Fibroblast of the aortic adventitia (primary cell): ENCODE data around the gene DNAH17. TPM values are rescaled to one million over a fixed set of nuclear protein-coding genes. Genes with fewer than 3 reads are reported as not detected.
A peak's percentile ranks its signal among the peaks of the same experiment; 100 is the strongest.

ENCODE experiments used
- DNase-seq: peaks from one replicate; pipeline ENCODE4 v3.0.0-alpha.2; 2010; ENCODE audit warnings: low read depth
- H3K4me3 ChIP-seq: 2 replicates; pipeline ENCODE4 v1.5.1; 2011; ENCODE audit warnings: low read depth, mild to moderate bottlenecking, control low read depth, low read length, moderate library complexity
- CTCF ChIP-seq: IDR thresholded peaks from 2 replicates; pipeline ENCODE4 v1.5.1; 2011; ENCODE audit warnings: mild to moderate bottlenecking, low read length, control low read depth, inconsistent platforms; ENCODE audit not compliant: insufficient read depth
- total RNA-seq: library from RNA; depleted of rRNA; stranded (reverse); fragments of >200 nt; gene quantifications from 2 replicates; pipeline ENCODE4 v1.2.3, GENCODE V29; 2012; ENCODE audit warnings: low replicate concordance

The DNAH17 gene
- total RNA-seq, 1 donor: not detected

DNA sequence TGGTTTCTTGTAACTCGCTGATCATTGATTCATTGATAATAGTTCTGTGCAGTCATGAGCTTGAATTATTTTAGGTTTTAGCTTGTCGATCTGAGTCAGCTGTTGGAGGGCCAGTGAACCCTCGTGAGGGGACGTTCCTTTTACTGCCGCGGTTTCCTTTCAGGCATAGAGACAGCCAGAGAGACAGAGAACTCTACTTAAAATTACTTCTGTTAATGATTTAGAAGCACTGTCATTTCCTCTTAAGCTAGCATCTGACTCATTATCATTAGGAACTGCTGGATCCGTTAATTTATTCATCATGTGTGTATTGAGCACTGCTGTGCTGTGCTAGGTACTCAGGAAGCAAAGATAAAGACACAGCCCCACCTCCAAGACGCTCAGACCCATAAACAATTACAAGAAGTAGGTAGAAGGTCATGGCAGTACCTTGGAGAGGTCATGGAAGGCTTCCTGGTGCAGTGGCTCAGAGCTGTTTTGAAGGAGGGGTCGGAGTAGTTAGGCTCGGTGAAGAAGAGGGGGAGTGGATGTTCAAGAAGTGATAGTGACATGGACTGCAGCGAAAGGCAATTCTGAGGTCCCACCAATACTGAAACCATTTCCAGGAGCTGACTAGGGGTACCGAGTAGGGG lies 195.5 kb downstream of the DNAH17 start:
- TF ChIP-seq CTCF: no peak
- no peak overlapping the region for H3K4me3 ChIP-seq
- no peak for DNase-seq

GRCh38 chr17:78380370-78380769 lies 196.8 kb downstream of the DNAH17 start:
- no peak for DNase-seq
- no peak for TF ChIP-seq CTCF
- no peak overlapping the region for H3K4me3 ChIP-seq

DNA sequence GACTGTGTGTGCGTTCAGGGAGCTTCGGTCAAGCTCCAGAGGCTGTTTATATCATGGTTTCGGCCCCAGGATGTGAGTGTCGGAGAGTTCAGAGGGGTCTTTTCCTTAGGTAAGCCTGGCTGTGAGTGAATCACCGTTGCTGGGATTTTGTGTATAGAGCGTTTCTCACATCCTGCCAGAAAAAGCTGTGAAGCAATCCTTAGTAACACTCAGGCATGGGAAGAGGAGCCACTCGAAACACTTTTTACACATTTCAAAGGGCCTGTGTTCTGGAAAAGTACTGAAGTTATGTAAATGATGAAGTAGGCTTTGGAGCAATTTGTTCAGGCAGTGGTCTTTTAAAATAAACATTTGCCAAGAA lies 198.1 kb downstream of the DNAH17 start:
- TF ChIP-seq CTCF: no peak
- peak overlapping the region; percentile 88 for H3K4me3 ChIP-seq
- DNase-seq: peak; percentile 85

- peak; percentile 71 for DNase-seq
- no peak for TF ChIP-seq CTCF
Observed at GRCh38 chr17:78378225-78379130, 198.7 kb downstream of the DNAH17 start, which contains the start of gene PGS1. Gene PGS1 (plus strand): TSS chr17:78378649. CDS start chr17:78378666, 17 bp downstream.

DNA sequence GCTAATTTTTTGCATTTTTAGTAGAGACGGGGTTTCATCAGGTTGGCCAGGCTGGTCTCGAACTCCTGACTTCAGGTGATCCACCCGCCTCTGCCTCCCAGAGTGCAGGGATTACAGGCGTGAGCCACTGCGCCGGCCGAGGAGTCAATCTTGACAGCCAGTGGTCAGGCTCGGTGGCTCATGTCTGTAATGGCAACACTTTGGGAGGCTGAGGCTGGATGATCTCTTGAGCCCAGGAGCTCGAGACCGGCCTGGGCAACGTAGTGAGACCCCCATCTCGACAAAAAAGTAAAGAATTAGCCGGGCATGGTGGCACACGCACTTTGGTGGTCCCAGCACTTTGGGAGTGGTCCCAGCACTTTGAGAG lies 199.4 kb downstream of the DNAH17 start:
- DNase-seq: no peak
- H3K4me3 ChIP-seq: peak overlapping the region; percentile 88
- TF ChIP-seq CTCF: no peak

More at GRCh38 chr17:78378225-78379130, 198.7 kb downstream of the DNAH17 start, which contains the start of gene PGS1:
- peak within 1 kb of the TSS; percentile 88 for H3K4me3 ChIP-seq

DNA sequence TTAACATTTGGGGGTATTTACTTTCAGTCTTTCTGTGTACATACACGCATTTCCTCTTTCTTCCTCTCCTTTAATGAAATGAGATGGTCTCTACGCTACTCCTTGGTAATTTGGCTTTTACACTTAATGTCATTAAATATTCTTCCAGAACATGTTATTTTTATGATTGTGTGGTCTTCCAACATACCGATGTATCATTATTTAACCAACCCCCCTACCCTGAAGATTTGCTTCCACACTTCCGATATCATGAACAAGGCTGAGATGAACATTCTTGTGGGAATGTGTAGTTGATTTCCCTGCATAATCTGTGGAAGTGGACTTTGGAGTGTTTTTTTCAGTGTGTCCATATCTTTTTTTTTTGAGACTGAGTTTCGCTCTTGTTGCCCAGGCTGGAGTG lies 201.0 kb downstream of the DNAH17 start:
- H3K4me3 ChIP-seq: no peak overlapping the region
- peak; percentile 49 for DNase-seq
- no peak for TF ChIP-seq CTCF
